Tibial nerve (tissue), 4 donors: ENCODE measurements around the gene RNASEL.

Experiments used
- CTCF ChIP-seq, 5 experiments: fragments of 200-600 bp in 3 of 5; fragments of 450-650 bp in 2 of 5; sonication (generic) in 3 of 5; IDR thresholded peaks; one replicate each; pipeline ENCODE4 v1.5.1; 2016 to 2019; ENCODE audit warnings: antibody characterized with exemption in 5 of 5, mild to moderate bottlenecking in 3 of 5, moderate library complexity in 2 of 5
- EP300 ChIP-seq, 2 donors: sonication (generic); formaldehyde crosslinking; IDR thresholded peaks; one replicate each; pipeline ENCODE4 v1.6.1; 2017; ENCODE audit warnings: antibody characterized with exemption in 2 of 2, mild to moderate bottlenecking in 1 of 2
- POLR2A ChIP-seq, 2 donors: fragments of 450-650 bp; IDR thresholded peaks; one replicate each; pipeline ENCODE4 v1.6.1; 2017; ENCODE audit warnings: antibody characterized with exemption in 2 of 2, mild to moderate bottlenecking in 2 of 2, moderate library complexity in 2 of 2

DNA sequence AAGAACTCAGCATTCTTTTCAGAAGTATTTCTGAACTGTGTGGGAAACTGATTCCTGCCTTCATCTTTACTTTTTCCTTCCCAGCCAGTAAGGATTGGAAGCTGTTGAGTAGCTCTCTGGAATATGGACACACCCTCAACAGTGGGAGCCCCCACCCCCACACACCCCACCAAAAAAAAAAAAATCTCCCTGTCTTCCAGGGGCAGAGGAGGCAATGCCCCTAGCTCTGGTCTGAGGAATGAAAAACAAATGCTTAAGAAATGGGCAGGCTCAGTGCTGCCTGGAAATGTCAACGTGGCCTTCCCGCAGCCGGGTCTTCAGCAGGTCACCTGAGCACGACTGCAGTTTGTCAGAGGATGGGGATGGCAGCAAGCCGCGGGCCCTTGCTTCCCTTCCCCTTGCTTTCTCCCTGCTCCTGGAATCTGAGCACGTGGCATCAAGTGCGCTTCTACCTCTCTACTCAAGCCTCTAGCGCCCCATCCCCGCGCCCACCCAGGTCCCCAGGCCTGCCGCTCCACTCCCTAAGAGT is 14.7 kb upstream of the RNASEL start:
- no peak for TF ChIP-seq CTCF (IDR thresholded peaks at IDR 0.05)
- TF ChIP-seq POLR2A (IDR thresholded peaks at IDR 0.05): no peak
- TF ChIP-seq EP300 (IDR thresholded peaks at IDR 0.05): no peak
